Bronchial epithelial cell (primary cell): ENCODE results near the gene QKI. TPM values are rescaled to one million over a fixed set of nuclear protein-coding genes. Genes with fewer than 3 reads are reported as not detected.

ENCODE experiments used
- DNase-seq: peaks from one replicate; pipeline ENCODE4 v3.0.0-alpha.2; 2010; ENCODE audit warnings: low read depth
- FAIRE-seq: peaks from 2 replicates; lab custom pipeline; 2011; peaks lifted over from hg19 to GRCh38; lab: Jason Lieb, UNC
- H3K27me3 ChIP-seq: 2 replicates; pipeline ENCODE4 v1.5.1; 2011; ENCODE audit warnings: low read length; ENCODE audit not compliant: control insufficient read depth, insufficient read depth
- H3K36me3 ChIP-seq: 2 replicates; pipeline ENCODE4 v1.5.1; 2011; ENCODE audit warnings: low read length; ENCODE audit not compliant: control insufficient read depth, insufficient read depth
- H3K4me3 ChIP-seq: 2 replicates; pipeline ENCODE4 v1.5.1; 2011; ENCODE audit warnings: mild to moderate bottlenecking, low read depth, low read length, control low read depth
- CTCF ChIP-seq: IDR thresholded peaks from 2 replicates; pipeline ENCODE4 v1.5.1; 2011; ENCODE audit warnings: mild to moderate bottlenecking, moderate library complexity, low read length, control low read depth, inconsistent platforms; ENCODE audit not compliant: insufficient read depth, severe bottlenecking
- total RNA-seq: library from RNA; depleted of rRNA; stranded (reverse); fragments of >200 nt; gene quantifications from 2 replicates; pipeline ENCODE4 v1.2.1, GENCODE V29; 2014

QKI gene
- total RNA-seq = 51.1 and 67.2 TPM in 2 replicates

- Histone ChIP-seq H3K27me3 (no peaks in the 10 kb centered on the region), H3K36me3 (no peaks in the 10 kb centered on the region), H3K4me3 (peak within 1 kb of the TSS; percentile 89)
- no peak for FAIRE-seq
- DNase-seq = peak; percentile 45
- no peak for TF ChIP-seq CTCF
Observed at GRCh38 chr6:163414117-163414945, at the start of gene QKI. Gene QKI (plus strand): TSS chr6:163414718. CDS start chr6:163415194, 476 bp downstream.

- Histone ChIP-seq H3K27me3 (no peaks in the 10 kb centered on the region), H3K4me3 (no peak overlapping the region), H3K36me3 (no peaks in the 10 kb centered on the region)
- no peak for FAIRE-seq
- no peak for TF ChIP-seq CTCF
- DNase-seq = no peak
Observed at GRCh38 chr6:163366288-163366687, 48.2 kb upstream of the QKI start.

- no peak overlapping the region for H3K4me3 ChIP-seq
- H3K36me3 ChIP-seq = no peaks in the 10 kb centered on the region
- H3K27me3 ChIP-seq = no peaks in the 10 kb centered on the region
- no peak for TF ChIP-seq CTCF
- peak; percentile 33 for DNase-seq
- FAIRE-seq = no peak
Observed at GRCh38 chr6:163367497-163368183, 46.9 kb upstream of the QKI start.

- H3K27me3 ChIP-seq = no peaks in the 10 kb centered on the region
- no peak for TF ChIP-seq CTCF
- H3K4me3 ChIP-seq = no peak overlapping the region
- DNase-seq = no peak
- no peak for FAIRE-seq
- no peaks in the 10 kb centered on the region for H3K36me3 ChIP-seq
Observed at GRCh38 chr6:163369141-163369540, 45.4 kb upstream of the QKI start.

- DNase-seq = no peak
- no peak for FAIRE-seq
- TF ChIP-seq CTCF = no peak
- Histone ChIP-seq H3K36me3 (no peaks in the 10 kb centered on the region), H3K4me3 (no peak overlapping the region), H3K27me3 (no peaks in the 10 kb centered on the region)
Observed at GRCh38 chr6:163369628-163370365, 44.7 kb upstream of the QKI start.
